OCI-LY1 (cell line): ENCODE results near the gene COMMD7.

Source experiments
- EZH2 ChIP-seq: fragments of 200-600 bp; sonication (generic), shearing (Covaris generic); IDR thresholded peaks from 2 replicates; pipeline ENCODE4 v1.8.0; 2017; ENCODE audit warnings: borderline replicate concordance, mixed run types, mild to moderate bottlenecking, antibody characterized with exemption, low read length, moderate library complexity, mixed read lengths
- TF ChIP-seq, protein P1 (sequence below): fragments of 200-600 bp; sonication (generic), shearing (Covaris generic); IDR thresholded peaks from 2 replicates; pipeline ENCODE4 v1.5.1; 2017; ENCODE audit warnings: mild to moderate bottlenecking, antibody characterized with exemption, low read length, moderate library complexity, mixed read lengths

DNA sequence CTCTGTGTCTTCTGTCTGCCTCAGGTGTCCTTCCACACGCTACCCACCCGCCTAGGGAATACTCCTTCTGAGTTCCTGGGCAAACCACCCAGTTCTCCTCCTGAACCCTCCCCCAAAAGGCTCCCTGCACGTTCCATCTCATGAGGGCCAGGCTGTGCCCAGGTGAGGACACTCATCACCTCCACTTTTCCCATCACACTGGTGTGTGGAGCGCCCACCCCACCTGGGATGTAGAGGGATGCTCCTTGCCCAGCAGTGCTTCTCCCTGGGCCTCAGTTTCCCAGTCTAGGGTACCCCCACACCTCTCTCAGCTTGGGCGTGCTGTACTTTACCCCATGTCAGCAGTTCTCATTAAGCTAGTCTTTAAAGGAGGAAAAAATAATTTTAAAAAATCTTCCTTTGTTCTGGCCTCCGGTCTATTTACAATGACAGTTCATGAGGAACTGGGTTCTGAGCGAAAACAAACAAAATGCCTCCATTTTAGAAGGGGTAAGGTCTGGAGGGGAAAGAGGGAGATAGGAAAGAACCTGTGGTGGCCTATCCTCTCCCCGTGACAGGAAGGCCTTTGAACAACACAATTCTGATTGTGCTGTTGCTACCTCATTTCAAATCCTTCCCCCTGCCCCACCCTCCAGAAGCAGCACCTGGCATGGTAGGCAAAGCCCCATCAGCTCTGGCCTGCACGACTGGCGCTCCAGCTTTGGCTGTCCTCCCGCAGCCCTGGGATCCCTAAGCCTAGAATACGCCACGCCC, 67.9 kb downstream of the COMMD7 start:
- TF ChIP-seq, protein P1, sequence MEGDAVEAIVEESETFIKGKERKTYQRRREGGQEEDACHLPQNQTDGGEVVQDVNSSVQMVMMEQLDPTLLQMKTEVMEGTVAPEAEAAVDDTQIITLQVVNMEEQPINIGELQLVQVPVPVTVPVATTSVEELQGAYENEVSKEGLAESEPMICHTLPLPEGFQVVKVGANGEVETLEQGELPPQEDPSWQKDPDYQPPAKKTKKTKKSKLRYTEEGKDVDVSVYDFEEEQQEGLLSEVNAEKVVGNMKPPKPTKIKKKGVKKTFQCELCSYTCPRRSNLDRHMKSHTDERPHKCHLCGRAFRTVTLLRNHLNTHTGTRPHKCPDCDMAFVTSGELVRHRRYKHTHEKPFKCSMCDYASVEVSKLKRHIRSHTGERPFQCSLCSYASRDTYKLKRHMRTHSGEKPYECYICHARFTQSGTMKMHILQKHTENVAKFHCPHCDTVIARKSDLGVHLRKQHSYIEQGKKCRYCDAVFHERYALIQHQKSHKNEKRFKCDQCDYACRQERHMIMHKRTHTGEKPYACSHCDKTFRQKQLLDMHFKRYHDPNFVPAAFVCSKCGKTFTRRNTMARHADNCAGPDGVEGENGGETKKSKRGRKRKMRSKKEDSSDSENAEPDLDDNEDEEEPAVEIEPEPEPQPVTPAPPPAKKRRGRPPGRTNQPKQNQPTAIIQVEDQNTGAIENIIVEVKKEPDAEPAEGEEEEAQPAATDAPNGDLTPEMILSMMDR = no peak
- no peak for TF ChIP-seq EZH2
